ENCODE data around the gene PLCH2.

DNA sequence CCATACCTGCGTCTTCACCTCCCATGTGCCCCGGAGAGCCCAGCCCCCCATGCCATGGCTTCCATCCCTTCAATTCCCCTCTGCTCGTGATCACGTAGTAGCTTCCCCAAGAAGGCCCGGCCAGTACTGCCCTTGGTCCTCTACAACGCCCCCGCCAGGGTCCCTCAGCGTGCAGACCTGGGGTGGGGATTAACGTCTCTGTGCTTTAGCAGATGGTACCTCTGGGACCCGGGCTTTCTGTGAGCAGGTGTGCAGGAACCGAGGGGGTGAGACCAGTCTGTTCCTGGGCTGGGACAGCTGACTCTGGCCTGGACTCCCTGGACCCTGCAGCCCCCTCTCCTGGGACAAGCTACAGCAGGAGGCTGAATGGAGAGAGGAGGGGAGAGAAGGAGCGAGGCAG, 1.2 kb downstream of the PLCH2 start:
- TF ChIP-seq EGR1 (IDR thresholded peaks at IDR 0.05; ENCODE audit: low read depth in 2 of 2) (no peak), RAD21 (IDR thresholded peaks at IDR 0.05) (no peak), HNF4G (IDR thresholded peaks at IDR 0.05) (no peak), RXRA (IDR thresholded peaks at IDR 0.05) (no peak), GABPA (IDR thresholded peaks at IDR 0.05 in 1 of 2, conservative IDR thresholded peaks at IDR 0.05 in 1 of 2) (no peak), SP1 (IDR thresholded peaks at IDR 0.05) (no peak), TAF1 (conservative IDR thresholded peaks at IDR 0.05) (no peak), HNF4A (conservative IDR thresholded peaks at IDR 0.05) (no peak), YY1 (IDR thresholded peaks at IDR 0.05) (no peak)
- TF ChIP-seq, protein P1, sequence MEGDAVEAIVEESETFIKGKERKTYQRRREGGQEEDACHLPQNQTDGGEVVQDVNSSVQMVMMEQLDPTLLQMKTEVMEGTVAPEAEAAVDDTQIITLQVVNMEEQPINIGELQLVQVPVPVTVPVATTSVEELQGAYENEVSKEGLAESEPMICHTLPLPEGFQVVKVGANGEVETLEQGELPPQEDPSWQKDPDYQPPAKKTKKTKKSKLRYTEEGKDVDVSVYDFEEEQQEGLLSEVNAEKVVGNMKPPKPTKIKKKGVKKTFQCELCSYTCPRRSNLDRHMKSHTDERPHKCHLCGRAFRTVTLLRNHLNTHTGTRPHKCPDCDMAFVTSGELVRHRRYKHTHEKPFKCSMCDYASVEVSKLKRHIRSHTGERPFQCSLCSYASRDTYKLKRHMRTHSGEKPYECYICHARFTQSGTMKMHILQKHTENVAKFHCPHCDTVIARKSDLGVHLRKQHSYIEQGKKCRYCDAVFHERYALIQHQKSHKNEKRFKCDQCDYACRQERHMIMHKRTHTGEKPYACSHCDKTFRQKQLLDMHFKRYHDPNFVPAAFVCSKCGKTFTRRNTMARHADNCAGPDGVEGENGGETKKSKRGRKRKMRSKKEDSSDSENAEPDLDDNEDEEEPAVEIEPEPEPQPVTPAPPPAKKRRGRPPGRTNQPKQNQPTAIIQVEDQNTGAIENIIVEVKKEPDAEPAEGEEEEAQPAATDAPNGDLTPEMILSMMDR (IDR thresholded peaks at IDR 0.05; ENCODE audit: low read depth, low read length, missing input control) = no peak
- TF ChIP-seq, protein P2, sequence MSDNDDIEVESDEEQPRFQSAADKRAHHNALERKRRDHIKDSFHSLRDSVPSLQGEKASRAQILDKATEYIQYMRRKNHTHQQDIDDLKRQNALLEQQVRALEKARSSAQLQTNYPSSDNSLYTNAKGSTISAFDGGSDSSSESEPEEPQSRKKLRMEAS (IDR thresholded peaks at IDR 0.05) = no peak
- TF ChIP-seq, protein P3, sequence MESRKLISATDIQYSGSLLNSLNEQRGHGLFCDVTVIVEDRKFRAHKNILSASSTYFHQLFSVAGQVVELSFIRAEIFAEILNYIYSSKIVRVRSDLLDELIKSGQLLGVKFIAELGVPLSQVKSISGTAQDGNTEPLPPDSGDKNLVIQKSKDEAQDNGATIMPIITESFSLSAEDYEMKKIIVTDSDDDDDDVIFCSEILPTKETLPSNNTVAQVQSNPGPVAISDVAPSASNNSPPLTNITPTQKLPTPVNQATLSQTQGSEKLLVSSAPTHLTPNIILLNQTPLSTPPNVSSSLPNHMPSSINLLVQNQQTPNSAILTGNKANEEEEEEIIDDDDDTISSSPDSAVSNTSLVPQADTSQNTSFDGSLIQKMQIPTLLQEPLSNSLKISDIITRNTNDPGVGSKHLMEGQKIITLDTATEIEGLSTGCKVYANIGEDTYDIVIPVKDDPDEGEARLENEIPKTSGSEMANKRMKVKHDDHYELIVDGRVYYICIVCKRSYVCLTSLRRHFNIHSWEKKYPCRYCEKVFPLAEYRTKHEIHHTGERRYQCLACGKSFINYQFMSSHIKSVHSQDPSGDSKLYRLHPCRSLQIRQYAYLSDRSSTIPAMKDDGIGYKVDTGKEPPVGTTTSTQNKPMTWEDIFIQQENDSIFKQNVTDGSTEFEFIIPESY (IDR thresholded peaks at IDR 0.05) = no peak
- TF ChIP-seq, protein P4, sequence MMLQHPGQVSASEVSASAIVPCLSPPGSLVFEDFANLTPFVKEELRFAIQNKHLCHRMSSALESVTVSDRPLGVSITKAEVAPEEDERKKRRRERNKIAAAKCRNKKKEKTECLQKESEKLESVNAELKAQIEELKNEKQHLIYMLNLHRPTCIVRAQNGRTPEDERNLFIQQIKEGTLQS (IDR thresholded peaks at IDR 0.05) = no peak
- TF ChIP-seq, protein P5, sequence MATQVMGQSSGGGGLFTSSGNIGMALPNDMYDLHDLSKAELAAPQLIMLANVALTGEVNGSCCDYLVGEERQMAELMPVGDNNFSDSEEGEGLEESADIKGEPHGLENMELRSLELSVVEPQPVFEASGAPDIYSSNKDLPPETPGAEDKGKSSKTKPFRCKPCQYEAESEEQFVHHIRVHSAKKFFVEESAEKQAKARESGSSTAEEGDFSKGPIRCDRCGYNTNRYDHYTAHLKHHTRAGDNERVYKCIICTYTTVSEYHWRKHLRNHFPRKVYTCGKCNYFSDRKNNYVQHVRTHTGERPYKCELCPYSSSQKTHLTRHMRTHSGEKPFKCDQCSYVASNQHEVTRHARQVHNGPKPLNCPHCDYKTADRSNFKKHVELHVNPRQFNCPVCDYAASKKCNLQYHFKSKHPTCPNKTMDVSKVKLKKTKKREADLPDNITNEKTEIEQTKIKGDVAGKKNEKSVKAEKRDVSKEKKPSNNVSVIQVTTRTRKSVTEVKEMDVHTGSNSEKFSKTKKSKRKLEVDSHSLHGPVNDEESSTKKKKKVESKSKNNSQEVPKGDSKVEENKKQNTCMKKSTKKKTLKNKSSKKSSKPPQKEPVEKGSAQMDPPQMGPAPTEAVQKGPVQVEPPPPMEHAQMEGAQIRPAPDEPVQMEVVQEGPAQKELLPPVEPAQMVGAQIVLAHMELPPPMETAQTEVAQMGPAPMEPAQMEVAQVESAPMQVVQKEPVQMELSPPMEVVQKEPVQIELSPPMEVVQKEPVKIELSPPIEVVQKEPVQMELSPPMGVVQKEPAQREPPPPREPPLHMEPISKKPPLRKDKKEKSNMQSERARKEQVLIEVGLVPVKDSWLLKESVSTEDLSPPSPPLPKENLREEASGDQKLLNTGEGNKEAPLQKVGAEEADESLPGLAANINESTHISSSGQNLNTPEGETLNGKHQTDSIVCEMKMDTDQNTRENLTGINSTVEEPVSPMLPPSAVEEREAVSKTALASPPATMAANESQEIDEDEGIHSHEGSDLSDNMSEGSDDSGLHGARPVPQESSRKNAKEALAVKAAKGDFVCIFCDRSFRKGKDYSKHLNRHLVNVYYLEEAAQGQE (IDR thresholded peaks at IDR 0.05) = no peak

Data from liver (tissue), 3 donors.